SK-N-MC (cell line): ENCODE data around the gene SMTN.

Experiments
- DNase-seq: peaks from one replicate; pipeline ENCODE4 v3.0.0-alpha.2; 2011; ENCODE audit warnings: low read depth, low spot score
- H3K27ac ChIP-seq: fragments of 200-600 bp; sonication (generic); 2 replicates; pipeline ENCODE4 v1.5.1; 2016; ENCODE audit warnings: mixed run types
- H3K36me3 ChIP-seq: fragments of 200-600 bp; sonication (generic); 2 replicates; pipeline ENCODE4 v1.6.1; 2017; ENCODE audit warnings: antibody characterized with exemption, low read length, mixed read lengths; ENCODE audit not compliant: insufficient read depth
- H3K4me3 ChIP-seq: fragments of 200-600 bp; sonication (generic); 2 replicates; pipeline ENCODE4 v1.5.1; 2016
- H3K9ac ChIP-seq: fragments of 200-600 bp; sonication (generic); 2 replicates; pipeline ENCODE4 v1.8.0; 2017; ENCODE audit warnings: mixed run types, mixed read lengths; ENCODE audit not compliant: insufficient read length
- H3K9me3 ChIP-seq: fragments of 200-600 bp; sonication (generic); 2 replicates; pipeline ENCODE4 v1.6.1; 2017; ENCODE audit warnings: low read depth, mild to moderate bottlenecking, antibody characterized with exemption, low read length, moderate library complexity, mixed read lengths
- EZH2 ChIP-seq: fragments of 200-600 bp; sonication (generic); IDR thresholded peaks from one replicate; pipeline ENCODE4 v1.6.1; 2017; ENCODE audit warnings: antibody characterized with exemption
- FOXP2 ChIP-seq: optimal IDR thresholded peaks from 2 replicates; pipeline ENCODE3; 2011; ENCODE audit warnings: mild to moderate bottlenecking, moderate library complexity; ENCODE audit not compliant: insufficient read depth; ENCODE audit errors: extremely low read length, control extremely low read depth
- POLR2AphosphoS5 ChIP-seq: IDR thresholded peaks from 2 replicates; pipeline ENCODE4 v1.6.1; 2012; ENCODE audit warnings: mild to moderate bottlenecking, low read depth, low read length, borderline replicate concordance

Gene SMTN

GRCh38 chr22:31142285-31142684, 61.2 kb downstream of the SMTN start:
- no peak overlapping the region for H3K9ac ChIP-seq
- no peak overlapping the region for H3K4me3 ChIP-seq
- no peaks in the 10 kb centered on the region for H3K9me3 ChIP-seq
- TF ChIP-seq FOXP2 (no peak), POLR2AphosphoS5 (no peak), EZH2 (no peak)
- DNase-seq: no peak
- no peak overlapping the region for H3K27ac ChIP-seq
- H3K36me3 ChIP-seq: no peaks in the 10 kb centered on the region

- Histone ChIP-seq H3K9ac (no peak overlapping the region), H3K36me3 (no peaks in the 10 kb centered on the region), H3K27ac (no peak overlapping the region), H3K9me3 (no peaks in the 10 kb centered on the region), H3K4me3 (no peak overlapping the region)
- DNase-seq: no peak
- TF ChIP-seq FOXP2 (no peak), POLR2AphosphoS5 (no peak), EZH2 (no peak)
These were observed 61.9 kb downstream of the SMTN start for GRCh38 chr22:31143038-31143437.

GRCh38 chr22:31143537-31143936, 62.4 kb downstream of the SMTN start:
- Histone ChIP-seq H3K27ac (no peak overlapping the region), H3K9me3 (no peaks in the 10 kb centered on the region), H3K4me3 (no peak overlapping the region), H3K36me3 (no peaks in the 10 kb centered on the region), H3K9ac (no peak overlapping the region)
- no peak for TF ChIP-seq POLR2AphosphoS5
- TF ChIP-seq EZH2: no peak
- no peak for TF ChIP-seq FOXP2
- no peak for DNase-seq

- Histone ChIP-seq H3K36me3 (no peaks in the 10 kb centered on the region), H3K27ac (no peak overlapping the region), H3K9me3 (no peaks in the 10 kb centered on the region), H3K4me3 (no peak overlapping the region), H3K9ac (no peak overlapping the region)
- DNase-seq: no peak
- TF ChIP-seq FOXP2: no peak
These were observed 63.1 kb downstream of the SMTN start for GRCh38 chr22:31144223-31144622.

GRCh38 chr22:31148488-31148887, 67.4 kb downstream of the SMTN start:
- Histone ChIP-seq H3K36me3 (no peaks in the 10 kb centered on the region), H3K9me3 (no peaks in the 10 kb centered on the region), H3K9ac (no peak overlapping the region), H3K27ac (no peak overlapping the region), H3K4me3 (no peak overlapping the region)
- TF ChIP-seq FOXP2 (no peak), EZH2 (no peak), POLR2AphosphoS5 (no peak)
- DNase-seq: no peak

GRCh38 chr22:31148953-31149627, 68.0 kb downstream of the SMTN start:
- H3K4me3 ChIP-seq: no peak overlapping the region
- H3K9me3 ChIP-seq: no peaks in the 10 kb centered on the region
- no peak for TF ChIP-seq EZH2
- no peak for TF ChIP-seq FOXP2
- TF ChIP-seq POLR2AphosphoS5: no peak
- H3K9ac ChIP-seq: no peak overlapping the region
- no peak overlapping the region for H3K27ac ChIP-seq
- no peaks in the 10 kb centered on the region for H3K36me3 ChIP-seq
- DNase-seq: no peak

- Histone ChIP-seq H3K36me3 (no peaks in the 10 kb centered on the region), H3K9ac (no peak overlapping the region), H3K4me3 (no peak overlapping the region), H3K9me3 (no peaks in the 10 kb centered on the region), H3K27ac (no peak overlapping the region)
- no peak for DNase-seq
- no peak for TF ChIP-seq EZH2
- TF ChIP-seq POLR2AphosphoS5: no peak
- TF ChIP-seq FOXP2: no peak
These were observed 69.5 kb downstream of the SMTN start for GRCh38 chr22:31150615-31151014.

- TF ChIP-seq POLR2AphosphoS5 (no peak), EZH2 (no peak), FOXP2 (no peak)
- DNase-seq: no peak
- no peak overlapping the region for H3K27ac ChIP-seq
- H3K4me3 ChIP-seq: no peak overlapping the region
- H3K9me3 ChIP-seq: no peaks in the 10 kb centered on the region
- H3K9ac ChIP-seq: no peak overlapping the region
- no peaks in the 10 kb centered on the region for H3K36me3 ChIP-seq
These were observed 70.8 kb downstream of the SMTN start for GRCh38 chr22:31151872-31152271.

- Histone ChIP-seq H3K36me3 (no peaks in the 10 kb centered on the region), H3K9ac (no peak overlapping the region), H3K4me3 (no peak overlapping the region), H3K27ac (no peak overlapping the region), H3K9me3 (no peaks in the 10 kb centered on the region)
- no peak for DNase-seq
- TF ChIP-seq POLR2AphosphoS5: no peak
- no peak for TF ChIP-seq FOXP2
- no peak for TF ChIP-seq EZH2
These were observed 72.2 kb downstream of the SMTN start for GRCh38 chr22:31153357-31153756.
